ENCODE data around the gene ACOT11. TPM values are rescaled to one million over a fixed set of nuclear protein-coding genes. Genes with fewer than 3 reads are reported as not detected.

The ACOT11 gene
- total and polyA plus RNA-seq, 2 of the 13 experiments (the other 11 are each of a cell fraction or from before 2014, with no cell fraction given), result 2.6 to 3.3 TPM

- no peak for TF ChIP-seq MXI1 (IDR thresholded peaks at IDR 0.05; ENCODE audit: borderline replicate concordance, low read depth, low read length)
- peak; percentile 96 for TF ChIP-seq MYPOP (CRISPR knock-in tag; IDR thresholded peaks at IDR 0.05)
- no peak for TF ChIP-seq ZNF382 (CRISPR knock-in tag; IDR thresholded peaks at IDR 0.05; ENCODE audit: borderline replicate concordance)
- no peak for TF ChIP-seq KAT2B (IDR thresholded peaks at IDR 0.05; ENCODE audit: borderline replicate concordance, low read depth, low read length)
- TF ChIP-seq SRSF1 (optimal IDR thresholded peaks at IDR 0.05; ENCODE audit: low read depth, low read length), result peak; percentile 50
- no peak for TF ChIP-seq ZNF678 (CRISPR knock-in tag; IDR thresholded peaks at IDR 0.05)
- TF ChIP-seq SETDB1 (CRISPR knock-in tag; IDR thresholded peaks at IDR 0.05; ENCODE audit: borderline replicate concordance), result no peak
- TF ChIP-seq FOSL2 (CRISPR knock-in tag; IDR thresholded peaks at IDR 0.05), result peak; percentile 85
- peak; percentile 71; the same call in 1 of the 2 replicates for TF ChIP-seq ARID4A (CRISPR knock-in tag; IDR thresholded peaks at IDR 0.05; ENCODE audit: borderline replicate concordance)
- TF ChIP-seq E2F2 (CRISPR knock-in tag; IDR thresholded peaks at IDR 0.05; ENCODE audit: borderline replicate concordance), result no peak
- peak; percentile 35; the same call in 1 of the 2 replicates for TF ChIP-seq ZBTB14 (CRISPR knock-in tag; IDR thresholded peaks at IDR 0.05)
- 0 out of 2 replicates have a peak, but pooled peaks have one; percentile 40 for TF ChIP-seq PAXIP1 (CRISPR knock-in tag; conservative IDR thresholded peaks at IDR 0.05)
- no peak for TF ChIP-seq ZNF383 (CRISPR knock-in tag; IDR thresholded peaks at IDR 0.05; ENCODE audit: borderline replicate concordance)
- no peak for TF ChIP-seq GATA4 (IDR thresholded peaks at IDR 0.05; ENCODE audit: borderline replicate concordance, low read depth)
Observed at GRCh38 chr1:54542120-54542961, 5.7 kb upstream of the ACOT11 start (continued).

All from HepG2 (cell line).